Stromal cell of bone marrow (primary cell): ENCODE results near the gene SPATA19.

Experiments used
- DNase-seq: peaks from one replicate; pipeline ENCODE4 v3.0.0-alpha.2; 2012; ENCODE audit warnings: low read depth

SPATA19 gene

DNA sequence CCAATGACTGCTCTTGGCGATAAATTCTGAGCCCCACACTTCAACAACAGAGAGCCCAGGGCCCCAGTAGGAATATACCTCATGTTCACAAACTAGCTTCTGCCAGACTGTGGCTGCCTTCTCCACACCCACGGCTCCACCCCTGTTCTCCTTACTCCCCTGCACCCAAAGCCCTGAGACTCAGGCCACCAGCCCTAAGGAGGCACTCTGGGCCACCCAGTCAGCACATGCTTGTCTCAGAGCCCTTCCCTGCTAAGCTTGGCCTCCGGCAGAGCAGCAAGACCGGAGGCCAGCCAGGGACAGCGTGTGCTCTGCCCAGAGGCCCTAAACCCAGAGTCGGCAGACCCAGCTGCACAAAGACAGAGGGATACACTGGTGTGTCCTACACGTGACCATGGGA, 27.9 kb downstream of the SPATA19 start:
- DNase-seq, result no peak

DNA sequence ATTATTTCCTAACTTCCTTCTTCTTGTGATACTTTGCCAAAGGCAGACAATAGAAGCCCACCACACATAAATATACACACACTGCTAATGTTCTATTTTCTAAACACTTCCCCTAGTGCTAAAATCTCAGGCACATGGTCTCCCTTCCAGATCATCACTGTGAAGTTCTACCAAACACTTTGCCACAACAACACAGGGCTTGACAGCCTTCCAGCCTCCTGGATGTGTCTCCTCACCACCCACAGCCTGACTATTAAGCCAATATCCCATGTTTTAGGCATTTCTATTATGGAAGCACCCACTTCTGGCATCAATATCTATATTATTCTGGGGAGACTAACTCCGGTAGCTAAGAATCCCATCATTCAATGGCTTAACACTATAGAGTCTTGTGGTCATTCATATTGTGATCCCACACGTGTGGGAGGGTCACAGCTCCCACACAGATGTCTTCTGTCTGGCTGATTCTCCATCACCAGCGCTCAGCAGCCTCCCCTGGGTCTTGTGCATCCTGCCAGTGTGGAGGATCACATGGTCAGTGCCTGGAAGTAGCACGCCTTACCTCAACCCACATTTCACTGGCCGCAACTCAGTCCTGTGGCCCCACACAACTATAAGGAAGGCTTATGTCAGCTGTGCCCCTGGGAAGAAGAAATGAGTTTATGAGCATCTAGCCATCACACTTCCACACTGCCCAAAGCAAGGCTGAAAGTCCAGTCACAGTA, 29.0 kb downstream of the SPATA19 start:
- DNase-seq, result no peak

DNA sequence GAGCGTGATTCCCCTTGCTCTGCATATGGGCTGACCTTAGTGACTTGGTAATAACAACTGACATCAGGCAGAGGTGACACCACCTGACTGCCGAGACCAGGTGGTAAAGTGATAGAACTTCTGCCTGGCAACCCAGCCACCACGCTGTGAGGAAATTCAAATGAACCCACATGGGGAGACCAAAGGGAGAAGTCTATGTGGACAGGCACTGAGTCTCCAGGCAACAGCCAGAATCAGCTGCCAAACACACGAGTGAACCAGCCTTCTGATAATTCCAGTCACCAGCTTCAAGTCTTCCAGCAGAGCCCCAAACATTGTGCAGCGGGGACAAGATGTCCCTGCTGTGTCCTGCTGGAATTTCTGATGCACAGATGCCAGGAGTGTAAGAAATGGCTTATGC, 29.7 kb downstream of the SPATA19 start:
- no peak for DNase-seq

DNA sequence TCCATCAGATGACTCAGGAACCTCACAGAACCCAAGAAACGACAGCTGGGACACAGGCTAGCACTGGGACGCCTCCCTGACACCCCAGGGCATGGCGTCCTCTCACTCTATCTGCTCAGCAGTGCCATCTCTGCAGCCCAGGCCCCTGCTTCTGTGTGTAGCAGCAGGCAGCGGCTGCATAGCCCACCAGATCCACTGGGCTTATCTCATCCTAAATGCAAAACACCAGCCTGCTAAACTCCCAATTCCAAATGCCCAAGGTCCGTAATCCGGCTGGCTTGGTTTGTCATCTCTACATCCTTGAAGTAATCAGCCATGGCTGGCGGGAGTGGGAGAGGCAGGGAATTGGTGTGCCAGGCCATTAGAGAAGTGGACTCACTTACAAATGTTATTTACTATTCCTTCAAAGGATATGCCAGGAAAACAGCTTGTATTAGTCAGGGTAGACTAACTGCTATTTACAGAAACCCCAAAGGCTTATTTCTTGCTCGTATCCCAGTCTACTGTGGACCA, 30.7 kb downstream of the SPATA19 start:
- no peak for DNase-seq

DNA sequence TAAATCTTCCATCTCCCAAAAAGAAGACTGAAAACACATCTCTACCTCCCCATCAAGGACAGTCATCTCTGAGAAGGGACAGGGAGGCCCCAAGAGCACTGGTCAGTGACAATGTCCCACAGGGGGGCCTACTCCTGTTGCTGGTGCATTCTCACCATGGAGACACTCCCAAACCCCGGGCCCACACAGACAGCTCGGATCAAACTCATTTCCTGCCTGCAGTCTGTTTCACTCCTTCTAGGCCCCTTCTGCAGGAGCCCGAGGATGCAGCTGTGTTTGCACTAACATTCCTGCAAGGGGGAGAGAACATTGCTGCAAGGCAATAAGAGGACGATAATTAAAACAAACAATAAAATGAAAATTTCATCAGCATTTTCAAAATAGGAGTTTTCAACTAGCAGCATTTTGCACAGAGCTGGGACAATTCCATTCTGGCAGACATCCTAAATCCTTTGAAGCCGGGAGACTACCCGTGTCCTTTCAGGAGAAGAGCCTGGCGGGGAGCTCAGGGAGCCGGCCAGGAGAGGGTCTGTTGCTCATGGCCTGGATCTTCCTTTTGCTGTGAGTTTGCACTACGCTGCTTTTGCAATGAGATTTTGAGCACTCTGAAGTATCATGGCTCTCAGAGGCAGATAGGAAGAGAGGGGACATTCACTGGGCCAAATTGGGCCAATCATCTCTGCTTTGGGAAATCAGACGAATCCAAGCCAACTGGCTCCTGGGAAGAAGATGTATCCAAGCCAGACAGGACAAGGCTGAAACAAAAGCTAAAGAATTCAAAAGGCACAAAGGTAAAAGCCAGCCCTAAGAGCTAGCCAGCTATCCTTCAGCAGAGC, 33.2 kb downstream of the SPATA19 start:
- DNase-seq, result no peak

DNA sequence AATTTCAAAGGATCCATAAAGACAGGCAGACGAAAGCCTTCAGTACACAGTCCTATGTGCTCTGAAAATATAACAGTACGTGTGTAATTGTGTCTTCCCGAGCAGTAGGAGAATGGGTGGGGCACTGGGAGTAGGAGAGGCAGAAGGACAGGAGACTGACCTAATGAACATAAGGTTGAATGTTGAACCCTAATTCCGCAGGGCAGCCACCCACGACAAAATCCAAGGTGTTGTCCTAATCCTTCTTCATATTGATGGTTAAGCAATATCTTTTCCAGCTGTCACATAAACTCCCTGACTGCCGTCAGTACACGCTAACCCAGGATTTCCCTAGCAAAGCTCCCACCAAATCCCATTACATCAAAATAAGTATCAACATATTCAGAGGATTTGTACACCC, 34.5 kb downstream of the SPATA19 start:
- no peak for DNase-seq

DNA sequence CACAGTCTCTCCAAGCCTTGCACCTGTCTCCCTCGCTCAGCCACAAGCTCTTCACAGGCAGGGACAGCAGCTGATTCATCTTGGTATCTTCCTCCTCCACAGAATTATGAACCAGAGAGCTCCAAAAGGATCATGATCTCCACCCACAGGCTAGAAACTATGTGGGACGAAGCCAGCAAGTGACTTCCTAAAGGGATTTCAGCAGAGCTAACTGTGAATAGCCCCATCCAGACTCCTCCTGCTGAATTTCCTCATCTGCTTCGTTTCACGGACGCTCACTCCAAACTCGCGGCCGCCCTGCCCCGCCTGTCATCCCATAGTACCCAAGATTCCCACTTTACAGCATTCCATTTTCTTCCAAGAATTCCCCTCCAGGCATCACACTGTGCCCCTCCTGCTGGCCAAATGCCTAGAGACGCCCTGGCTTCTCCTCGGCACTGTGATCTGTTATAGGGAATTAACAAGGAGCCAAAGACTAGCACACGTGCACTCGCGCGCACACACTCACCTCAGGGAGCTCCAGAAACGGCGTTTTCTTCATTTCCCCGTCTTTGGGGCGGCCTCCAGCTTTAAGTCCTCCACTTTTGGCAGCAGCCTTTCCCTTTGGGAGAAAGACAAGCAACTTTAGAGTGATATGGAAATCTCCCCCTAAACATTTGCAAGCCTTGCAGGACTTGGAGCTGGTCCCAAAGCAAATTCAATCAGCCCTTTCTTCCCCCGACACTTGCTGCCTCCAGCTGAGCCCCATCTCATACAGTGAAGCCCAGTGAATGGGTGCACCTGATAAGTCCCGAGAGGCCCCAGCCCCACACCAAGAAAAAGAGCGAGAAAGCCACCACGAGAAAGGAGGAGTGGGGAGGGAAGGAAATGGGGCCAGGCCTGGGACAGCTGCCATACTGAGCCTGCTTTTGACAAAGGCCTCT, 35.5 kb downstream of the SPATA19 start:
- no peak for DNase-seq

DNA sequence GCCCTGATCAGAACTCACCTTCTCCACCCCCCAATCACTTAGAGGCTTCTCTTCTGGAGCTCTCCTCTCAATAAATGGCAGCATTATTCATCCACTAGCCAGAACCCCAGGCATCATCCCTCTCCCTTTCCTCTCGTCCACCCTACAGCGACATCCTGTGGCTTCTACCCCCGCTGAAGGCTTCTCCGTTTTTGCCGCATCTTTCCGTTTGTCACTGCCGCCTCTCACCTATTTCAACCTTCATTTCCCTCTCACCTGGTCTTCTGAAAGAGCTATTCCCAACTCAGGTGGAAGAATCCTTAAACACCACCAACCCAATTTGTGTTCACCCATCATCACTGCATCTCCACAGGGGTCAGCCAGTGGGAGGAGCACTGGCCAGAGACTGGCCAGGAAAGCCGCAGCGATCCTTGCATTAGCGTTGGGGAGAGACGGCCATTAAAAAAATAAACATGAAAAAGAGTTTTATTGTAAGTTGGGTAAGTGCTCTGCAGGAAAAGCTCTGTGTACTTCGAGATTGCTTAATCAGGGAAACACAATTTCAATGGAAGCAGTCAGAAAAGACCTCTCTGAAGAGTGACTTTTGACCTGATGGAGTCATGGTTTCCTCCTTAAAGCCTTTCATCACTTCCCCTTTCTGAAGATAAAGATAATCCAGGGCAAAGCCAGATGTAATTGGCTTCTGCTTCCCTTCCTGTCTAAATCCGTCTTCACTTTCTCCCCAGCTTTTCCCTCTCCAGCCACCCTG, 36.7 kb downstream of the SPATA19 start:
- DNase-seq, result no peak

DNA sequence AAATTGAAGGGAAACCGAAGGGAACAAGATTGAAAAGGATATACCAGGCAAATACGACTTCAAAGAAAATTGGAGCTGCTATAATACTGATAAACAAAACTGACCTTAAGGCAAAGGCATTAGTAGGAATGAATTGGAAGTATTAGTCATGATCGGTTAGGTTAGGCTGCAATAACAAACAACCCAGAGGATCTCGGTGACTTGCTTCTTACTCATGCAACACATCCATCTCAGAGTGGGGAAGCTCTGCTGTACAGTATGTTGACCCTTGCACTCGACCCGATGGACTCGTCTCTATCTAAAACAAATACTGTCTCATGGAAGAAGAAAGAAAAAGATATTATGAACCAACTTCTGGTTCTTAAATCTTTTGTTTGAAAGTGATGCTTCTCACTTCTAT, 42.3 kb downstream of the SPATA19 start:
- DNase-seq, result no peak

DNA sequence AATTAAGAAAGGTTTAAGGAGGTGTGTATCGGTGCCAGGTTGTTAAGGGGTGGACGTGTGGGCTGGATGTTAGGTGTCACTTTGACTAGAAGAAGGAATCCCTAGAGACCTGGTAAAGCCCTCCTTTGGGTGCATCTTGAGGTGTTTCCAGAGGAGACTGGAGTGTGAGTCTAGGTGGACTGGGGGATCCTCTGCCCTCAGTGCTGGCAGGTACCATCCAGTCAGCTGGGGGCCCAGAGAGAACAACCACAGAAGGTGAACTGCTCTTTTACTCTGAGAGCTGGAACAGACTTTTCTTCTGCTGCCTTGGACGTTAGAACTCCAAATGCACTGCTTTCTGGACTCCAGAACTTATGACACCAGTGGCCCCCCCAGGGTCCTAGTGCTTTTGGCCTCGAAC, 44.0 kb downstream of the SPATA19 start:
- DNase-seq, result no peak

DNA sequence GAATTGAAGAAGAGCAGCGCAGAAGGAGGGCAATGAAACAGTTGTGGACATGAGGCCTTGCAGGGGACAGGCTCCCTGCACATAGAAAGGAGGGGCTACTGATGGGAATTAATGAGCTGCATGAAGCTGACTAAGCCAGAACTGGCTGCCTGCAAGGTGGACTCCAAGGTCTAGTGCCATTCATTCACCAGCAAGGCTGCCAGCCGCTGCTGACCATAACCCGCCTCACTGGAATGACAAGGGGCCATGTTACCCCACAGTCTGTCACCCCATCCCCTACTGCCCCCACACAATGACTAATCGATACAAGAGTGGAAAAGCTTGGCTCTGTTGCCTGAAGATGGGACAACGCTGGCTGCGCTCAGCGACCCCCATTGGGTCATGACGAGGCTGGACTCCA, 44.6 kb downstream of the SPATA19 start:
- no peak for DNase-seq

DNA sequence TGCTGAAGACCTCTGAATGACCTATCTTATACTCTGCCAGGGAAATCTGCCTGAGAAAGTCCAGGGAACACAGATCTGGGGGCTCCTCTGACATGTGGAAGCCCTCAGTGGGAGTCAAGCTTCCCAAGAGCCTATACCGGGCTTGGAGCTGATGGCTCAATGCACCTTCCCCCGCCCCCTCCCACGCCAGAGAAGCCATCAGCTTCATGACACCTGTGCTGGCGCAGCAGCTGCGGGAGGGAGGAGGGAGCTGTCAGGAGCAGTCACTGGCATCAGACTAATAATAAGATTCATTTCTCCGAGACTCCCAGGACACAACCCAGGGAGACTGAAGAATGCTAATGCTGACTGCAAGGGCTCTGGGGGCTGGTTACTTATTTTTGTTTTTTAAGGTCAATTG, 47.8 kb downstream of the SPATA19 start:
- no peak for DNase-seq

DNA sequence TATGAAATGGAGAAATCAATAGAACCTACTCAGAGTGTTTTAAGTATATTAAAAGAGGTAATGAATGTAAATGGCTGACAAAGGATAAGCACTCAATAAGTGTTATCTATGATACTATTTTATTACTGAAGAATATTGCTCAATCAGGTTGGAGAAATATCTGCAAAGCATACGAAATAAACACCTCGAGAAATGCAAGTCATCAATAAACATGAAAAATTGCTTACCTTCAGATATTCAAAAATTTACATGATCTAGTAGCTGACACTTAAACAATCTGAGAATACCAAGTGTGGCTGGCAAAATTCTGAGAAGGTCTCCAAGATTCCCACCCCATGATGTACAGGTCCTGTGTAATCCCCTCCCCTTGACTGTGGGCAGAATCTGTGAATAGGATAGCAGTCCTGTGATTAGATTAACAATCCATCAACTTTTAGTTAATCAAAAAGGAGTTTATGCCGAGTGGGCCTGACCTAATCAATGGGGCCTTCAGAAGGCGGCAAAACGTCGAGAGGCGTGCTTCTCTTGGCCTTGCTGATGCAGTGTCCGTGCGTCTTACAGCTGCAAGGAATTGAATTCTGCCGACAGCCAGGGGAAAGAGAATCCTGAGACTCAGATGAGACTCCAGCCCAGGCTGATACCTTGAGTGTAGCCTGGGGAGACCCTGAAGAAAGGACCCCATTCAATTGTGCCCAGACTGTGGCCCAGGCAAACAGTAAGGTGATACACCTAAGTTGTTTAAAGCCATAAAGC, 49.1 kb downstream of the SPATA19 start:
- no peak for DNase-seq

DNA sequence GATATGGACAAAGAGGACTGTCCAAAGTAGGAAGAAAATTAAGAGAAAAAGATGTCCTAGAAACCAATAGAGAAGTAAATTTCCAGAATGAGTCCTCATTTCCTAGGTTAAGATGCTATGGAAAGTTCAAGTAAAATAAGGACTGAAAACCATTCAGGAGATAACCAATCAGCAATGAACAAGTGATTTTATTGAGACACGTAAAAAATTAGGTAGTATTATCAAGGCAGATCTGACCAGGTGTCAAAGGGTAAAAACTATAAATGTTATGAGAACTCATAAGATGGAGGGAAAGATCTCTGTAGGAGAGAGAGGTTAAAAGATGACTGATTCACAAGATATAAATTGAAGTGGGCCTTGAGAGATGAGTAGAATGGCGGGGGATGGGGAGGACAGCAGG, 50.2 kb downstream of the SPATA19 start:
- no peak for DNase-seq

DNA sequence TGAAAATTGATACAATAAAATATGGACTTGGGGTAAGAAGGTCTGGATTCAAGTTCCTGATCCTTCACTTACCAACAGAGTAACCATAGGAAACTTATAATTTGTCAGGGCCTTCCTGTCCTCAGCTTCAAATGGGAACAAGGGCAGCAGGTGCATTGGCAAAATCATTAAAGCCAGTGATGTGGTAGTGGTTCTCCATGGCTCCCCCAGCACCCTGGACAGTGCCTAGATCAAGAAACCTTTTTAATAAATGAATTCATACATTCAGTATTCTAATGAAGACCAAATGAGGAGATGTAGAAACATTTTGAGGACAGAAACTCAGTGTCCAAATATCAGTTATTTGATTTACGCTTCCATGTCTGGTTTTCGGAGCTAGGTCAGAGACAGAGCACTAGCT, 51.1 kb downstream of the SPATA19 start:
- no peak for DNase-seq

DNA sequence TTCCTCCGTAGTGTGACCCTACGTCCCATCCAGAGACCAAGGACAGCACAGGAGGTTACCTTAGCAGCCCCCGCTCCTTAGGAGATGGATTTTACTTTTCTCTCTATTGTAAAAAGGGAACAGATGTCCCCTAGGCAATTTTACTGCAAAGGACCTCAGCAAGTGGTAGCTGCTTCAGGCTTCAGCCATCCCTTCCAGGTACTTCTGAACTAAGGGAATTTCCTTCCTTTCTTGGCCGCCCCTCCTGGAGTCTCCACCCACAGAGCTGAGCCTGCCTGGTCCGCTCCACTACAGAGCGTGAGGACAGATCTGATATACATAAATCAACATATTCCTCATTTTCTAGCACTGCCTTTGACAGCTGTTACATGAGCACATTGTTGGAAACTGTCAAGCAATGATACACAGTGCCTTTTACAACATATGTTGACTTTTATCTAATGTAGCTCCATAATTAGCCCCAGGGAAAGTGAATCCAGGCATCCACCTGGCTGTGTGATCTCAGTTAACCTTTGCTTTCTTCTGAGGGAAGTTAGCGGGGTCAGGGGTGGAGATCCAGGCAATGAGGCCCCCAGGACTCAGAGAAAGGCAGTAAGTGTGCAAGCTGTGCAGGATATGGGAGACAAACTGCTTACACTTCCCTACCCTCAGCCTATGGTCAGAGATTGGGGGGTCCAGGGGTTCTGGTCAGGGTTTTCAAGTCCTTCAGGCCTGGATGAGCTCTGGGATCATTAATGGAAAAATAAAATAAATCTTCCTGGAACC, 51.9 kb downstream of the SPATA19 start:
- no peak for DNase-seq

DNA sequence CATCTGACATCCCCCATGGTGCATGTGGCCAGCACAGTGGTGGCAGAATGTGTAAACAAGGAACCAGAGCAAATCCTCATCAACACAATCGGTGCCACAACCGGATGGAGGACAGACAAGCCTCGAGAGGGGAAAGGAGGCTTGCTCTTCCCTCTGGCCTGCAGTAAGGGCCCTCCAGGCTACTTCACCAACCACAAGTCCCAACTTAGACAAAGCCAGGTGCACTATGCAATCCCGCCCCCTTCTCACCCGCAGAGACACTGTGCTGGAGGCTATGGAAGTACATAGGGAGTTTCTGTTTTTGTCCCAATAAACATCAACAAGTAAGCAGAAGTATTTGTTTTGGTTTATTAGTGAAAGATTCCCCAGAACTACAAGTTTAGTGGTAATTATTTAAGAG, 54.3 kb downstream of the SPATA19 start:
- DNase-seq, result no peak
